SIG-M5 treated with dmso at 0.1 percent for 504 hours (cell line): ENCODE data around the gene OTOF.

Experiments used
- DNase-seq: peaks from one replicate; lab custom pipeline; 2025; ENCODE audit not compliant: unreplicated experiment; lab: John Stamatoyannopoulos, UW

OTOF gene

GRCh38 chr2:26454561-26455001 is 23.3 kb downstream of the OTOF start:
- DNase-seq, result no peak

- DNase-seq, result no peak
These were observed 24.2 kb downstream of the OTOF start for GRCh38 chr2:26453421-26454329.

GRCh38 chr2:26451700-26452099 is 26.2 kb downstream of the OTOF start:
- no peak for DNase-seq

- DNase-seq, result no peak
These were observed 27.8 kb downstream of the OTOF start for GRCh38 chr2:26450031-26450635.

GRCh38 chr2:26449278-26450030 is 28.5 kb downstream of the OTOF start:
- DNase-seq, result no peak

- DNase-seq, result no peak
These were observed 29.3 kb downstream of the OTOF start for GRCh38 chr2:26448651-26449050.

- no peak for DNase-seq
These were observed 33.7 kb downstream of the OTOF start for GRCh38 chr2:26444236-26444635.

- no peak for DNase-seq
These were observed 35.2 kb downstream of the OTOF start for GRCh38 chr2:26442707-26443106.

- DNase-seq, result no peak
These were observed 35.6 kb downstream of the OTOF start for GRCh38 chr2:26442301-26442700.

- no peak for DNase-seq
These were observed 39.0 kb downstream of the OTOF start for GRCh38 chr2:26438926-26439325.

GRCh38 chr2:26438526-26438925 is 39.4 kb downstream of the OTOF start:
- no peak for DNase-seq

- DNase-seq, result no peak
These were observed 42.8 kb downstream of the OTOF start for GRCh38 chr2:26435106-26435505.

- no peak for DNase-seq
These were observed 45.1 kb downstream of the OTOF start for GRCh38 chr2:26432859-26433258.

GRCh38 chr2:26432363-26432762 is 45.6 kb downstream of the OTOF start:
- DNase-seq, result no peak

GRCh38 chr2:26430826-26431225 is 47.1 kb downstream of the OTOF start:
- DNase-seq, result no peak

GRCh38 chr2:26429779-26430578 is 47.9 kb downstream of the OTOF start:
- no peak for DNase-seq

GRCh38 chr2:26428846-26429245 is 49.1 kb downstream of the OTOF start:
- DNase-seq, result no peak

- no peak for DNase-seq
These were observed 53.7 kb downstream of the OTOF start for GRCh38 chr2:26424221-26424620.

GRCh38 chr2:26423750-26424149 is 54.2 kb downstream of the OTOF start:
- DNase-seq, result no peak

- DNase-seq, result no peak
These were observed 54.8 kb downstream of the OTOF start for GRCh38 chr2:26422947-26423629.
